ENCODE data around the gene PARD3. TPM values are rescaled to one million over a fixed set of nuclear protein-coding genes. Genes with fewer than 3 reads are reported as not detected.

The PARD3 gene
- total RNA-seq, 4 donors from 2014 or later, result 115 to 226 (median 141) TPM

GRCh38 chr10:34514290-34514689 lies 300.8 kb downstream of the PARD3 start:
- no peaks in the 10 kb centered on the region for H3K36me3 ChIP-seq
- H3K27ac ChIP-seq, result no peak overlapping the region
- TF ChIP-seq POLR2A (IDR thresholded peaks at IDR 0.05), result no peak
- no peak for TF ChIP-seq CTCF (IDR thresholded peaks at IDR 0.05)
- TF ChIP-seq EP300 (IDR thresholded peaks at IDR 0.05), result no peak
- no peaks in the 10 kb centered on the region for H3K9me3 ChIP-seq
- H3K27me3 ChIP-seq, result no peaks in the 10 kb centered on the region
- H3K4me1 ChIP-seq, result no peaks in the 10 kb centered on the region
- H3K4me3 ChIP-seq, result no peak overlapping the region
- DNase-seq (ENCODE audit: low spot score in 2 of 2), result no peak
- WGBS, result 85% methylated on average over 4 of the region's 4 CpGs

GRCh38 chr10:34513636-34514035 lies 301.5 kb downstream of the PARD3 start:
- H3K4me1 ChIP-seq, result no peaks in the 10 kb centered on the region
- no peak for DNase-seq (ENCODE audit: low spot score in 2 of 2)
- 94% methylated on average over 2 of the region's 2 CpGs for WGBS
- H3K27ac ChIP-seq, result no peak overlapping the region
- no peaks in the 10 kb centered on the region for H3K27me3 ChIP-seq
- H3K4me3 ChIP-seq, result no peak overlapping the region
- TF ChIP-seq CTCF (IDR thresholded peaks at IDR 0.05) (no peak), POLR2AphosphoS5 (IDR thresholded peaks at IDR 0.05) (no peak), POLR2A (IDR thresholded peaks at IDR 0.05) (no peak), EP300 (IDR thresholded peaks at IDR 0.05) (no peak)
- no peaks in the 10 kb centered on the region for H3K9me3 ChIP-seq
- H3K36me3 ChIP-seq, result no peaks in the 10 kb centered on the region

GRCh38 chr10:34507217-34507616 lies 307.9 kb downstream of the PARD3 start:
- 81% methylated on average over 3 of the region's 3 CpGs for WGBS
- no peaks in the 10 kb centered on the region for H3K27me3 ChIP-seq
- H3K9me3 ChIP-seq, result no peaks in the 10 kb centered on the region
- H3K4me3 ChIP-seq, result no peak overlapping the region
- H3K4me1 ChIP-seq, result peaks cover 6% of the 10 kb centered on the region
- no peak for TF ChIP-seq EP300 (IDR thresholded peaks at IDR 0.05)
- H3K36me3 ChIP-seq, result no peaks in the 10 kb centered on the region
- H3K27ac ChIP-seq, result no peak overlapping the region
- no peak for DNase-seq (ENCODE audit: low spot score in 2 of 2)

GRCh38 chr10:34506786-34507185 lies 308.3 kb downstream of the PARD3 start:
- 88% methylated on average over 5 of the region's 5 CpGs for WGBS
- TF ChIP-seq POLR2A (IDR thresholded peaks at IDR 0.05), result no peak
- no peak for TF ChIP-seq POLR2AphosphoS5 (IDR thresholded peaks at IDR 0.05)
- no peak for TF ChIP-seq CTCF (IDR thresholded peaks at IDR 0.05)
- TF ChIP-seq EP300 (IDR thresholded peaks at IDR 0.05), result no peak

GRCh38 chr10:34505338-34505737 lies 309.8 kb downstream of the PARD3 start:
- Histone ChIP-seq H3K36me3 (no peaks in the 10 kb centered on the region), H3K27ac (no peak overlapping the region), H3K27me3 (no peaks in the 10 kb centered on the region), H3K9me3 (no peaks in the 10 kb centered on the region), H3K4me1 (peaks cover 6% of the 10 kb centered on the region), H3K4me3 (no peak overlapping the region)
- 80% methylated on average over 2 of the region's 2 CpGs for WGBS
- TF ChIP-seq CTCF (IDR thresholded peaks at IDR 0.05) (no peak), EP300 (IDR thresholded peaks at IDR 0.05) (no peak), POLR2AphosphoS5 (IDR thresholded peaks at IDR 0.05) (no peak), POLR2A (IDR thresholded peaks at IDR 0.05) (no peak)
- DNase-seq (ENCODE audit: low spot score in 2 of 2), result no peak

More at GRCh38 chr10:34506786-34507185, 308.3 kb downstream of the PARD3 start:
- Histone ChIP-seq H3K27me3 (no peaks in the 10 kb centered on the region), H3K36me3 (no peaks in the 10 kb centered on the region), H3K27ac (no peak overlapping the region), H3K4me3 (no peak overlapping the region), H3K9me3 (no peaks in the 10 kb centered on the region), H3K4me1 (peaks cover 6% of the 10 kb centered on the region)
- DNase-seq (ENCODE audit: low spot score in 2 of 2), result no peak

- Histone ChIP-seq H3K4me1 (peaks cover 6% of the 10 kb centered on the region), H3K27me3 (no peaks in the 10 kb centered on the region), H3K36me3 (no peaks in the 10 kb centered on the region), H3K4me3 (no peak overlapping the region), H3K27ac (no peak overlapping the region), H3K9me3 (no peaks in the 10 kb centered on the region)
- no peak for DNase-seq (ENCODE audit: low spot score in 2 of 2)
- 33% methylated on average over 3 of the region's 3 CpGs for WGBS
- no peak for TF ChIP-seq POLR2AphosphoS5 (IDR thresholded peaks at IDR 0.05)
- no peak for TF ChIP-seq POLR2A (IDR thresholded peaks at IDR 0.05)
- no peak for TF ChIP-seq CTCF (IDR thresholded peaks at IDR 0.05)
These were observed 310.6 kb downstream of the PARD3 start for GRCh38 chr10:34504534-34504933.
